Hepatocyte (in vitro differentiated cells): ENCODE data around the gene NADSYN1. TPM values are rescaled to one million over a fixed set of nuclear protein-coding genes. Genes with fewer than 3 reads are reported as not detected.

Experiments used
- DNase-seq: peaks from one replicate; pipeline ENCODE4 v3.0.0-alpha.2; 2016; ENCODE audit warnings: low spot score
- H2AFZ ChIP-seq: fragments of 200-600 bp; sonication (generic); 2 replicates; pipeline ENCODE4 v1.6.0; 2016; ENCODE audit warnings: antibody characterized with exemption, mild to moderate bottlenecking
- H3K27ac ChIP-seq: fragments of 200-600 bp; sonication (generic); 2 replicates; pipeline ENCODE4 v1.5.1; 2016; ENCODE audit warnings: mild to moderate bottlenecking
- H3K27me3 ChIP-seq: fragments of 200-600 bp; sonication (generic); 2 replicates; pipeline ENCODE4 v1.6.1; 2016
- H3K36me3 ChIP-seq: fragments of 200-600 bp; sonication (generic); replicated peaks from 2 replicates; pipeline ENCODE4 v1.5.1; 2016; ENCODE audit warnings: low read depth; ENCODE audit not compliant: insufficient read depth
- H3K4me1 ChIP-seq: fragments of 200-600 bp; sonication (generic); 2 replicates; pipeline ENCODE4 v1.5.1; 2016; ENCODE audit warnings: mild to moderate bottlenecking, moderate library complexity; ENCODE audit not compliant: insufficient read depth
- H3K4me2 ChIP-seq: fragments of 200-600 bp; sonication (generic); 2 replicates; pipeline ENCODE4 v1.6.0; 2016
- H3K4me3 ChIP-seq: fragments of 200-600 bp; sonication (generic); 2 replicates; pipeline ENCODE4 v1.5.1; 2016; ENCODE audit warnings: mild to moderate bottlenecking
- H3K79me2 ChIP-seq: fragments of 200-600 bp; sonication (generic); 2 replicates; pipeline ENCODE4 v1.6.0; 2017; ENCODE audit warnings: mild to moderate bottlenecking
- H3K9me2 ChIP-seq: fragments of 200-600 bp; sonication (generic); replicated peaks from 2 replicates; pipeline ENCODE4 v1.6.0; 2017; ENCODE audit warnings: mild to moderate bottlenecking; ENCODE audit not compliant: insufficient read depth
- H3K9me3 ChIP-seq: fragments of 200-600 bp; sonication (generic); 2 replicates; pipeline ENCODE4 v1.5.1; 2016; ENCODE audit warnings: low read depth, mild to moderate bottlenecking
- H4K20me1 ChIP-seq: fragments of 200-600 bp; sonication (generic); 2 replicates; pipeline ENCODE4 v1.6.0; 2016; ENCODE audit warnings: mild to moderate bottlenecking; ENCODE audit not compliant: insufficient read depth, poor library complexity, severe bottlenecking
- EZH2 ChIP-seq: fragments of 200-600 bp; sonication (generic); IDR thresholded peaks from 2 replicates; pipeline ENCODE4 v1.6.1; 2016; ENCODE audit warnings: antibody characterized with exemption, mild to moderate bottlenecking, borderline replicate concordance
- EZH2phosphoT487 ChIP-seq: fragments of 200-600 bp; sonication (generic); IDR thresholded peaks from one replicate; pipeline ENCODE4 v1.6.1; 2018; ENCODE audit warnings: antibody characterized with exemption, mild to moderate bottlenecking, low read depth, moderate library complexity; ENCODE audit not compliant: unreplicated experiment, severe bottlenecking
- WGBS: methylation state at CpG from one replicate; pipeline ENCODE4 v1.1.6; 2016; ENCODE audit warnings: low lambda C conversion rate; ENCODE audit errors: missing lambda C conversion rate; 5-methylcytosine and 5-hydroxymethylcytosine counted together
- polyA plus RNA-seq: library from polyadenylated mRNA; unstranded; fragments of >200 nt; fragmentation: Nextera tagmentation; extraction: Ambion mirVana; gene quantifications from 2 replicates; pipeline ENCODE4 v1.2.1, GENCODE V29; 2016
- total RNA-seq: library from RNA; depleted of rRNA; stranded (reverse); fragments of >200 nt; gene quantifications from 2 replicates; pipeline ENCODE4 v1.2.3, GENCODE V29; 2014
- TF ChIP-seq, protein P1 (sequence below): fragments of 200-600 bp; sonication (generic); IDR thresholded peaks from 2 replicates; pipeline ENCODE4 v1.5.1; 2016; ENCODE audit warnings: antibody characterized with exemption, mild to moderate bottlenecking; ENCODE audit not compliant: poor library complexity

Gene NADSYN1
- total and polyA plus RNA-seq, 2 experiments from 2014 or later = 42.0 to 43.7 TPM

DNA sequence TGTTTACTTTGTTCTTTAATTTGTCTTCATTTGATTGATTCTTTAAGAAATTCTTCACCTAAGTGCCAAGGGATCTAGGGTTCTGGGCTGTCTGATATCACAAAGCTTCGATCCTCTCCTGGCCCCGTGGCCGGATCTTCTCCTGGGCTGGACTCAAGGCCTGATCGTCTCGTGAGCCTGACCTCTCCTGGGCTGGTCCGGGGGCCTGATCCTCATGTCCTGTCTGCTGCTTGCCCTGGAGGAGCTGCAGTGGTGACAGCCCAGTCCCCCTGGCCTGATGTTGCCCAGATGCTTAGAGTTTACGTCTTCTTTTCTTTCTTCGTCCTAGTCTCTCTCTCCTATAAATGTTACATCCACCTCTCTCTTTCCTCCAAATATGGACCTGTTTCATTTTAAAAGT is 3.3 kb downstream of the NADSYN1 start:
- Histone ChIP-seq H3K79me2 (peaks cover 24% of the 10 kb centered on the region), H4K20me1 (no peaks in the 10 kb centered on the region), H2AFZ (no peak overlapping the region), H3K27ac (no peak overlapping the region), H3K4me1 (peaks cover 20% of the 10 kb centered on the region), H3K27me3 (no peaks in the 10 kb centered on the region), H3K4me3 (no peak overlapping the region), H3K36me3 (no peaks in the 10 kb centered on the region), H3K4me2 (no peak overlapping the region), H3K9me3 (no peaks in the 10 kb centered on the region), H3K9me2 (no peaks in the 10 kb centered on the region)
- no peak for DNase-seq
- TF ChIP-seq EZH2phosphoT487 = no peak
- TF ChIP-seq, protein P1, sequence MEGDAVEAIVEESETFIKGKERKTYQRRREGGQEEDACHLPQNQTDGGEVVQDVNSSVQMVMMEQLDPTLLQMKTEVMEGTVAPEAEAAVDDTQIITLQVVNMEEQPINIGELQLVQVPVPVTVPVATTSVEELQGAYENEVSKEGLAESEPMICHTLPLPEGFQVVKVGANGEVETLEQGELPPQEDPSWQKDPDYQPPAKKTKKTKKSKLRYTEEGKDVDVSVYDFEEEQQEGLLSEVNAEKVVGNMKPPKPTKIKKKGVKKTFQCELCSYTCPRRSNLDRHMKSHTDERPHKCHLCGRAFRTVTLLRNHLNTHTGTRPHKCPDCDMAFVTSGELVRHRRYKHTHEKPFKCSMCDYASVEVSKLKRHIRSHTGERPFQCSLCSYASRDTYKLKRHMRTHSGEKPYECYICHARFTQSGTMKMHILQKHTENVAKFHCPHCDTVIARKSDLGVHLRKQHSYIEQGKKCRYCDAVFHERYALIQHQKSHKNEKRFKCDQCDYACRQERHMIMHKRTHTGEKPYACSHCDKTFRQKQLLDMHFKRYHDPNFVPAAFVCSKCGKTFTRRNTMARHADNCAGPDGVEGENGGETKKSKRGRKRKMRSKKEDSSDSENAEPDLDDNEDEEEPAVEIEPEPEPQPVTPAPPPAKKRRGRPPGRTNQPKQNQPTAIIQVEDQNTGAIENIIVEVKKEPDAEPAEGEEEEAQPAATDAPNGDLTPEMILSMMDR = no peak
- no peak for TF ChIP-seq EZH2
- 92% methylated on average over 8 of the region's 8 CpGs for WGBS

DNA sequence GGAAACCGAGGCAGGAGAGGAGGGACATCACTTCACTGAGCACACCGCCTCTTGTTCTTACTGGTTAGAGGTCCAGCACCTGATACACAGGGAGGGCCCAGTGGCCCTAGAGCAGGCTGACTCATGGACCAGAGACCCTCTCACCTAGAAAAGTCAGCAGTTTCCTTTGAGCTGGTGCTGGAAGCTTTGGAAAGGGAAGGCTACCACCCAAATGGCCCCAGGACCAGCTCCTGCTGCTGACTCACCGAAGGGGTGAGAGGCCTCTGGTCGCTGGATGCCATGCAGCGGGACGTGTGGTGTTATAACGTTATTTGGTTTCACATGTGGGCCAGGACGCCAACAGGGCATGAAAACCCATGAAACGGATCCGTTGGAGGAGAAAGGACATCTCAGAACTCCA is 3.8 kb downstream of the NADSYN1 start:
- Histone ChIP-seq H3K4me2 (no peak overlapping the region), H2AFZ (no peak overlapping the region), H4K20me1 (no peaks in the 10 kb centered on the region), H3K27ac (no peak overlapping the region), H3K79me2 (peaks cover 24% of the 10 kb centered on the region), H3K9me2 (no peaks in the 10 kb centered on the region), H3K36me3 (no peaks in the 10 kb centered on the region), H3K27me3 (no peaks in the 10 kb centered on the region), H3K4me3 (no peak overlapping the region), H3K4me1 (peaks cover 14% of the 10 kb centered on the region), H3K9me3 (no peaks in the 10 kb centered on the region)
- 98% methylated on average over 10 of the region's 10 CpGs for WGBS
- TF ChIP-seq EZH2phosphoT487 = no peak
- no peak for TF ChIP-seq EZH2
- TF ChIP-seq, protein P1 = no peak
- no peak for DNase-seq

DNA sequence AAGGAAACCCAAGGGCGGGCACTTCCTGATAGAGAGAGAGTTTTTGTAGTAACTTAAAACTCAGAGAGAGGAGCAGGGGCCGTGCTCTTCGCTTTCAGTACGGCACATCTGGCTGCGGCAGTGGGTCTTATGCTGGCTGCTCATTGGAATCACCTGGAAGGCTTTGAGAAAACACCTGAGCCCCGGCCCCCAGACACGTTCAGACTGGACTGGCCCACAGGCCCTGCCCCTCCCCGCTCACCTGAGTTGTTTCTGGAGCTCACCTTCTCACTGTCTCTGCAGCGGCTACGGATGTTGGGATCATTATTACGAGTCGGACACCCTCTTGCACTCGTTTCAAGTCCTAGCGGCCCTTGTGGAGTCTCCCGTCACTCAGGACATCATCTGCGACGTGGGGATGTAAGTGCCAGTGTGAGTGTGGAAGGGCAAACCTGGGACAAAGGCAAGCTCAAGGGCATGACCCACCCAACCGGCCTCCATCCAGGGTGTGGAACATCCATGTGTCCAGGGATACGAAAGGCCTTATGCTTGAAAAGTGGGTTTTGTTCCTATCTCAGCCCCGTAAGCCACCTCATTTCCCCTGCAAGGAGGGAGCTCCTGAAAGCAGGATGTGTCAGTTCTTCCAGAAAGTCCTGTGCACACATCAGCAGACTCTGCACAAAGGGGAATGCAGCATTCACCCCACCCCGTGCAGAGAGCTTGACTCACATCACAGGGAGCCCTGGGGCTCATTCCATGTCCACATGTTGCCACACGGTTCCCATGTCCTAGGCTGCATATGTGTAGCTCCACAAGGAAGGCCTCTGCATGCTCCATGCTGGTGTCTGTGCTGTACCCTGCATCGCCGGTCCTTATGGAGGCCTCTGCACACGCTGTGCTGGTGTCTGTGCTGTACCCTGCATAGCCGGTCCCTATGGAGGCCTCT is 5.4 kb downstream of the NADSYN1 start:
- Histone ChIP-seq H3K4me2 (no peak overlapping the region), H3K79me2 (peaks cover 22% of the 10 kb centered on the region), H3K9me2 (no peaks in the 10 kb centered on the region), H3K4me1 (peaks cover 10% of the 10 kb centered on the region), H3K27ac (no peak overlapping the region), H4K20me1 (no peaks in the 10 kb centered on the region), H3K36me3 (no peaks in the 10 kb centered on the region), H3K4me3 (no peak overlapping the region), H3K9me3 (no peaks in the 10 kb centered on the region), H2AFZ (no peak overlapping the region), H3K27me3 (no peaks in the 10 kb centered on the region)
- 94% methylated on average over 26 of the region's 26 CpGs for WGBS
- TF ChIP-seq EZH2phosphoT487 = no peak
- TF ChIP-seq, protein P1 = no peak
- no peak for TF ChIP-seq EZH2
- DNase-seq = no peak
